GM23248 (cell line): ENCODE measurements around the gene TMEM131. TPM values are rescaled to one million over a fixed set of nuclear protein-coding genes. Genes with fewer than 3 reads are reported as not detected.
"Not testable (repeated sequence)": the region's sequence is repeated elsewhere in the genome, so short reads cannot be mapped to it uniquely, and the experiment has no call there.

Source experiments
- DNase-seq: peaks from one replicate; pipeline ENCODE4 v3.0.0-alpha.2; 2015
- H2AFZ ChIP-seq: fragments of 200-600 bp; sonication (generic); 2 replicates; pipeline ENCODE4 v1.6.1; 2016; ENCODE audit warnings: antibody characterized with exemption
- H3F3A ChIP-seq: fragments of 200-600 bp; sonication (generic); 2 replicates; pipeline ENCODE4 v1.6.1; 2016; ENCODE audit warnings: mild to moderate bottlenecking, antibody characterized with exemption, mixed run types; ENCODE audit not compliant: insufficient read depth
- H3K27ac ChIP-seq: fragments of 200-600 bp; sonication (generic); 2 replicates; pipeline ENCODE4 v1.5.1; 2016; ENCODE audit warnings: mild to moderate bottlenecking
- H3K27me3 ChIP-seq: fragments of 200-600 bp; sonication (generic); replicated peaks from 2 replicates; pipeline ENCODE4 v1.6.1; 2016; ENCODE audit warnings: mild to moderate bottlenecking; ENCODE audit not compliant: insufficient read depth
- H3K36me3 ChIP-seq: fragments of 200-600 bp; sonication (generic); 2 replicates; pipeline ENCODE4 v1.6.1; 2016; ENCODE audit warnings: low read depth, mild to moderate bottlenecking
- H3K4me1 ChIP-seq: fragments of 200-600 bp; sonication (generic); 2 replicates; pipeline ENCODE4 v1.6.1; 2016; ENCODE audit warnings: mild to moderate bottlenecking; ENCODE audit not compliant: insufficient read depth
- H3K4me2 ChIP-seq: fragments of 200-600 bp; sonication (generic); one replicate; pipeline ENCODE4 v1.6.1; 2016; ENCODE audit warnings: mild to moderate bottlenecking; ENCODE audit not compliant: unreplicated experiment
- H3K4me3 ChIP-seq: fragments of 200-600 bp; sonication (generic); 2 replicates; pipeline ENCODE4 v1.5.1; 2016; ENCODE audit warnings: mild to moderate bottlenecking
- H3K79me2 ChIP-seq: fragments of 200-600 bp; sonication (generic); 2 replicates; pipeline ENCODE4 v1.6.1; 2016; ENCODE audit warnings: mild to moderate bottlenecking; ENCODE audit not compliant: insufficient read depth
- H3K9ac ChIP-seq: fragments of 200-600 bp; sonication (generic); 2 replicates; pipeline ENCODE4 v1.6.1; 2016; ENCODE audit warnings: mild to moderate bottlenecking
- H3K9me2 ChIP-seq: fragments of 200-600 bp; sonication (generic); 2 replicates; pipeline ENCODE4 v1.6.1; 2016; ENCODE audit warnings: mixed run types, mild to moderate bottlenecking, moderate library complexity; ENCODE audit not compliant: insufficient read depth
- H3K9me3 ChIP-seq: fragments of 200-600 bp; sonication (generic); one replicate; pipeline ENCODE4 v1.6.1; 2017; ENCODE audit warnings: low read depth
- H4K20me1 ChIP-seq: fragments of 200-600 bp; sonication (generic); 2 replicates; pipeline ENCODE4 v1.6.0; 2016; ENCODE audit not compliant: insufficient read depth
- EZH2 ChIP-seq: fragments of 200-600 bp; sonication (generic); IDR thresholded peaks from 2 replicates; pipeline ENCODE4 v1.6.1; 2018; ENCODE audit warnings: antibody characterized with exemption, mild to moderate bottlenecking; ENCODE audit not compliant: insufficient read depth, poor library complexity, severe bottlenecking
- EZH2phosphoT487 ChIP-seq: fragments of 200-600 bp; sonication (generic); IDR thresholded peaks from 2 replicates; pipeline ENCODE4 v1.6.1; 2018; ENCODE audit warnings: antibody characterized with exemption, moderate library complexity, mild to moderate bottlenecking, low read depth; ENCODE audit not compliant: insufficient read depth
- WGBS, 2 experiments: methylation state at CpG; one replicate each; pipeline ENCODE4 v1.1.6; 2015 to 2017; ENCODE audit warnings: low lambda C conversion rate in 2 of 2, low coverage in 1 of 2; ENCODE audit errors: missing lambda C conversion rate in 2 of 2; 5-methylcytosine and 5-hydroxymethylcytosine counted together
- in situ Hi-C: fragments of 300-500 bp; cut with MboI; formaldehyde crosslinking; loops from 2 replicates; pipeline ENCODE4 v1.15.0; 2020
- polyA plus RNA-seq: library from polyadenylated mRNA; unstranded; fragments of >200 nt; fragmentation: Nextera tagmentation; extraction: Ambion mirVana; gene quantifications from 2 replicates; pipeline ENCODE4 v1.2.1, GENCODE V29; 2016
- total RNA-seq: library from RNA; depleted of rRNA; stranded (reverse); fragments of >200 nt; shearing (Covaris generic); gene quantifications from 2 replicates; pipeline ENCODE4 v1.2.3, GENCODE V29; 2014

The TMEM131 gene
- total and polyA plus RNA-seq, 2 experiments from 2014 or later: 15.7 to 16.4 TPM

GRCh38 chr2:97848306-97848705, 147.4 kb downstream of the TMEM131 start:
- no peak overlapping the region for H3K27ac ChIP-seq
- no peak overlapping the region for H2AFZ ChIP-seq
- no peaks in the 10 kb centered on the region for H3K36me3 ChIP-seq
- no peaks in the 10 kb centered on the region for H3K9me2 ChIP-seq
- H3K9me3 ChIP-seq: no peaks in the 10 kb centered on the region
- H3F3A ChIP-seq: no peaks in the 10 kb centered on the region
- H3K4me1 ChIP-seq: no peaks in the 10 kb centered on the region
- H3K27me3 ChIP-seq: no peaks in the 10 kb centered on the region
- H3K79me2 ChIP-seq: peaks cover 66% of the 10 kb centered on the region
- TF ChIP-seq EZH2 (no peak), EZH2phosphoT487 (no peak)
- H3K9ac ChIP-seq: no peak overlapping the region
- in situ Hi-C loops: no loop called here
- 96 to 100% methylated on average over 1 of the region's 1 CpG for WGBS, 2 experiments
- no peak overlapping the region for H3K4me2 ChIP-seq
- H4K20me1 ChIP-seq: 0 out of 2 replicates have a peak, but pooled peaks cover 5% of the 10 kb centered on the region
- no peak overlapping the region for H3K4me3 ChIP-seq
- DNase-seq: no peak

GRCh38 chr2:97846716-97847115, 149.0 kb downstream of the TMEM131 start:
- in situ Hi-C loops, H3F3A ChIP-seq, H2AFZ ChIP-seq, H3K9ac ChIP-seq, H3K27ac ChIP-seq, H4K20me1 ChIP-seq, H3K36me3 ChIP-seq, H3K4me1 ChIP-seq, H3K9me3 ChIP-seq, H3K9me2 ChIP-seq, H3K27me3 ChIP-seq, DNase-seq, H3K4me2 ChIP-seq, H3K4me3 ChIP-seq: not testable (repeated sequence)
- peaks cover 68% of the 10 kb centered on the region for H3K79me2 ChIP-seq
- WGBS, 2 experiments: 98% methylated on average over 11 to 12 of the region's 12 CpGs

- no peaks in the 10 kb centered on the region for H3K36me3 ChIP-seq
- no peak overlapping the region for H3K27ac ChIP-seq
- WGBS, 2 experiments: 97% methylated on average over 6 of the region's 6 CpGs
- H2AFZ ChIP-seq: no peak overlapping the region
- no peaks in the 10 kb centered on the region for H3K9me3 ChIP-seq
- H3F3A ChIP-seq: no peaks in the 10 kb centered on the region
- no peaks in the 10 kb centered on the region for H3K4me1 ChIP-seq
- H3K9me2 ChIP-seq: no peaks in the 10 kb centered on the region
- no peaks in the 10 kb centered on the region for H3K27me3 ChIP-seq
- H3K4me2 ChIP-seq: no peak overlapping the region
- no peak overlapping the region for H3K9ac ChIP-seq
- peaks cover 68% of the 10 kb centered on the region for H3K79me2 ChIP-seq
- in situ Hi-C loops: no loop called here
- DNase-seq: no peak
- TF ChIP-seq EZH2 (no peak), EZH2phosphoT487 (no peak)
- 0 out of 2 replicates have a peak, but pooled peaks cover 5% of the 10 kb centered on the region for H4K20me1 ChIP-seq
- no peak overlapping the region for H3K4me3 ChIP-seq
These were observed 149.9 kb downstream of the TMEM131 start for GRCh38 chr2:97845818-97846217.

- Histone ChIP-seq H3K4me2 (no peak overlapping the region), H3K27ac (no peak overlapping the region), H3K9me3 (no peaks in the 10 kb centered on the region), H3K79me2 (peaks cover 65% of the 10 kb centered on the region), H3K4me3 (no peak overlapping the region), H3F3A (no peaks in the 10 kb centered on the region), H3K9ac (no peak overlapping the region), H3K4me1 (no peaks in the 10 kb centered on the region), H2AFZ (no peak overlapping the region), H3K36me3 (no peaks in the 10 kb centered on the region), H4K20me1 (0 out of 2 replicates have a peak, but pooled peaks cover 5% of the 10 kb centered on the region), H3K27me3 (no peaks in the 10 kb centered on the region), H3K9me2 (no peaks in the 10 kb centered on the region)
- in situ Hi-C loops: no loop called here
- 97% methylated on average over 4 of the region's 4 CpGs for WGBS, 2 experiments
- TF ChIP-seq EZH2: no peak
- no peak for TF ChIP-seq EZH2phosphoT487
- no peak for DNase-seq
These were observed 150.6 kb downstream of the TMEM131 start for GRCh38 chr2:97845133-97845532.

GRCh38 chr2:97844311-97844859, 151.4 kb downstream of the TMEM131 start:
- no peak overlapping the region for H3K27ac ChIP-seq
- H3K9me2 ChIP-seq: no peaks in the 10 kb centered on the region
- in situ Hi-C loops: no loop called here
- peaks cover 59% of the 10 kb centered on the region for H3K79me2 ChIP-seq
- no peak for DNase-seq
- no peak for TF ChIP-seq EZH2phosphoT487
- TF ChIP-seq EZH2: no peak
- H3K36me3 ChIP-seq: no peaks in the 10 kb centered on the region
- no peak overlapping the region for H3K4me3 ChIP-seq
- H4K20me1 ChIP-seq: 0 out of 2 replicates have a peak, but pooled peaks cover 5% of the 10 kb centered on the region
- H3K9me3 ChIP-seq: no peaks in the 10 kb centered on the region
- no peaks in the 10 kb centered on the region for H3K27me3 ChIP-seq
- no peaks in the 10 kb centered on the region for H3F3A ChIP-seq
- 59% methylated on average over 2 of the region's 2 CpGs for WGBS, 2 experiments
- no peak overlapping the region for H2AFZ ChIP-seq
- no peaks in the 10 kb centered on the region for H3K4me1 ChIP-seq
- H3K9ac ChIP-seq: no peak overlapping the region
- no peak overlapping the region for H3K4me2 ChIP-seq
